ENCODE measurements around the gene ITGBL1.

Gene ITGBL1

DNA sequence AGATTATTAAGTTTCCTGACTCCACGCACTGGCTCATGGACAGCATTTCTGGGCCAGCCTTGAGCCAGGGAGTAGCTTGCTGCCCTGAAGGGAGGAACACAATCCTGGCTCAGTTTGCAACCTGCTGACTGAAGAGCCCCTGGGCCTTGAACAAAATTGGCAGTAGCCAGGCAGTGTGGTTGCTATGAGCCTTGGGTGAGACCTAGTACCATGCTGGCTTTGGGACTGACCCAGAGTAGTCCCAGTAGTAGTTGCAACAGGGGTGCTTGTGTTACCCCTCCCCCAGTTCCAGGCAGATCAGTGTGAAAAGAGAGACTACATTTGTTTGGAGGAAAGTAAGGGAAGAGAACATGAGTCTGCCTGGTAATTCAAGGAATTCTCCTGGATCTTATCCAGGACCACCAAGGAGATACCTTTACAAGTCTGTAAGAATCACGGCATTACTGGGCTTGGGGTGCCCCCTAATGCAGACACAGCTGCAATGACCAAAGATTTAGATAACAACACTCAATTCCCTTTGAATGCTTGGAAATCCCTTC, 22.0 kb downstream of the ITGBL1 start:
- no peaks in the 10 kb centered on the region for H3K27me3 ChIP-seq (replicated peaks; ENCODE audit: insufficient read depth, low read length)

DNA sequence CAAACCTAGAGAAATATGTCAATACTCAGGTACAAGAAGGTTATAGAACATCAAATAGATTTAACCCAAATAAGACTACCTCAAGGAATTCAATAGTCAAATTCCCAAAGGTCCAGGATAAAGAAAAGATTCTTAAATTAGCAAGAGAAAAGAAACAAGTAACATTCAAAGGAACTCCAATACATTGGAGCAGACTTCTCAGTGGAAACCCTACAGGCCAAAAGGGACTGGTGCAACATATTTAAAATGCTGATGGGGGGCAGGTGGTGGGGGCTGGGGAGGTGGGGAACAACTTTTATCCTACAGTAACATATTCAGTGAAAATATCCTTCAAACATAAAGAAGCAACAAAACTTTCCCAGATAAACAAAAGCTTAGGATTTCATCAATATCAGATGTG, 23.1 kb downstream of the ITGBL1 start:
- no peaks in the 10 kb centered on the region for H3K27me3 ChIP-seq (replicated peaks; ENCODE audit: insufficient read depth, low read length)
- no peaks in the 10 kb centered on the region for H3K9me2 ChIP-seq (replicated peaks; ENCODE audit: insufficient read depth, low read length)
- no peak for DNase-seq
- no peaks in the 10 kb centered on the region for H4K20me1 ChIP-seq (ENCODE audit: insufficient read depth, low read length)
- H3K4me3 ChIP-seq (ENCODE audit: low read length), result no peak overlapping the region
- H3K9me3 ChIP-seq (replicated peaks; ENCODE audit: insufficient read depth, low read length), result no peaks in the 10 kb centered on the region
- no peak overlapping the region for H3K4me2 ChIP-seq (ENCODE audit: low read depth, low read length)
- H3K4me1 ChIP-seq (ENCODE audit: low read length), result no peaks in the 10 kb centered on the region
- no peaks in the 10 kb centered on the region for H3K79me2 ChIP-seq (ENCODE audit: low read length)
- H2AFZ ChIP-seq (ENCODE audit: low read length), result no peak overlapping the region
- H3K27ac ChIP-seq (ENCODE audit: low read length), result no peak overlapping the region
- H3K36me3 ChIP-seq (replicated peaks; ENCODE audit: insufficient read depth, low read length), result no peaks in the 10 kb centered on the region
- no peak for TF ChIP-seq EZH2 (optimal IDR thresholded peaks at IDR 0.05; ENCODE audit: low read depth, low read length)
- TF ChIP-seq, protein P1, sequence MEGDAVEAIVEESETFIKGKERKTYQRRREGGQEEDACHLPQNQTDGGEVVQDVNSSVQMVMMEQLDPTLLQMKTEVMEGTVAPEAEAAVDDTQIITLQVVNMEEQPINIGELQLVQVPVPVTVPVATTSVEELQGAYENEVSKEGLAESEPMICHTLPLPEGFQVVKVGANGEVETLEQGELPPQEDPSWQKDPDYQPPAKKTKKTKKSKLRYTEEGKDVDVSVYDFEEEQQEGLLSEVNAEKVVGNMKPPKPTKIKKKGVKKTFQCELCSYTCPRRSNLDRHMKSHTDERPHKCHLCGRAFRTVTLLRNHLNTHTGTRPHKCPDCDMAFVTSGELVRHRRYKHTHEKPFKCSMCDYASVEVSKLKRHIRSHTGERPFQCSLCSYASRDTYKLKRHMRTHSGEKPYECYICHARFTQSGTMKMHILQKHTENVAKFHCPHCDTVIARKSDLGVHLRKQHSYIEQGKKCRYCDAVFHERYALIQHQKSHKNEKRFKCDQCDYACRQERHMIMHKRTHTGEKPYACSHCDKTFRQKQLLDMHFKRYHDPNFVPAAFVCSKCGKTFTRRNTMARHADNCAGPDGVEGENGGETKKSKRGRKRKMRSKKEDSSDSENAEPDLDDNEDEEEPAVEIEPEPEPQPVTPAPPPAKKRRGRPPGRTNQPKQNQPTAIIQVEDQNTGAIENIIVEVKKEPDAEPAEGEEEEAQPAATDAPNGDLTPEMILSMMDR (IDR thresholded peaks at IDR 0.05; ENCODE audit: low read length), result no peak
- no peak for TF ChIP-seq EZH2phosphoT487 (IDR thresholded peaks at IDR 0.05; ENCODE audit: low read length)
- H3F3A ChIP-seq (ENCODE audit: insufficient read depth, low read length), result no peaks in the 10 kb centered on the region
- H3K9ac ChIP-seq (ENCODE audit: low read length), result no peak overlapping the region

More for the DNA sequence above, 22.0 kb downstream of the ITGBL1 start:
- H2AFZ ChIP-seq (ENCODE audit: low read length), result no peak overlapping the region
- no peaks in the 10 kb centered on the region for H3F3A ChIP-seq (ENCODE audit: insufficient read depth, low read length)
- no peaks in the 10 kb centered on the region for H3K4me1 ChIP-seq (ENCODE audit: low read length)
- no peak overlapping the region for H3K4me3 ChIP-seq (ENCODE audit: low read length)
- no peaks in the 10 kb centered on the region for H3K36me3 ChIP-seq (replicated peaks; ENCODE audit: insufficient read depth, low read length)
- no peak overlapping the region for H3K4me2 ChIP-seq (ENCODE audit: low read depth, low read length)
- H4K20me1 ChIP-seq (ENCODE audit: insufficient read depth, low read length), result no peaks in the 10 kb centered on the region
- H3K9ac ChIP-seq (ENCODE audit: low read length), result no peak overlapping the region
- no peak overlapping the region for H3K27ac ChIP-seq (ENCODE audit: low read length)
- no peaks in the 10 kb centered on the region for H3K9me2 ChIP-seq (replicated peaks; ENCODE audit: insufficient read depth, low read length)
- TF ChIP-seq, protein P1 (IDR thresholded peaks at IDR 0.05; ENCODE audit: low read length), result peak; percentile 19
- no peak for TF ChIP-seq EZH2 (optimal IDR thresholded peaks at IDR 0.05; ENCODE audit: low read depth, low read length)
- no peaks in the 10 kb centered on the region for H3K79me2 ChIP-seq (ENCODE audit: low read length)
- DNase-seq, result no peak
- no peaks in the 10 kb centered on the region for H3K9me3 ChIP-seq (replicated peaks; ENCODE audit: insufficient read depth, low read length)

DNA sequence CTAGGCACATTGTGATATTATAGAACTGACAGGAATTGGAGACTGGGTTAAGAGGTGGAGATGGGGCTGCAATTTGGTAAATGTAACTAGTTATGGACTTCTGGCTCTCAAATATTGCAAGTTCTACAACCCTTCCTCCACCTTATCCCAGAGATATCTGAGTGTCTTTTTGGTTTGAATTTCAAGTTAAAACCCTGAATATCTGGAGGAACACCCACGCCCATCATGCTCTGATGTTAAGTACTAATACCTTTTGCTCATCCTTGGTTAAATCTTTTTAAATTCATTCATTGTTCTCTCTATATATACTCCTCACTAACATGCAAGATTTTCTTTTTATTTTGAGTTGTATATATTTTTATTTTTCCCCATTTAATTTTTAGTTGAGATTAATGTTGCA, 28.9 kb downstream of the ITGBL1 start:
- H2AFZ ChIP-seq (ENCODE audit: low read length), result no peak overlapping the region
- no peaks in the 10 kb centered on the region for H3K4me1 ChIP-seq (ENCODE audit: low read length)
- H3K27ac ChIP-seq (ENCODE audit: low read length), result no peak overlapping the region
- H3K27me3 ChIP-seq (replicated peaks; ENCODE audit: insufficient read depth, low read length), result no peaks in the 10 kb centered on the region
- TF ChIP-seq, protein P1 (IDR thresholded peaks at IDR 0.05; ENCODE audit: low read length), result no peak
- TF ChIP-seq EZH2phosphoT487 (IDR thresholded peaks at IDR 0.05; ENCODE audit: low read length) (no peak), EZH2 (optimal IDR thresholded peaks at IDR 0.05; ENCODE audit: low read depth, low read length) (no peak)
- H3K4me2 ChIP-seq (ENCODE audit: low read depth, low read length), result no peak overlapping the region
- no peaks in the 10 kb centered on the region for H4K20me1 ChIP-seq (ENCODE audit: insufficient read depth, low read length)
- H3K79me2 ChIP-seq (ENCODE audit: low read length), result no peaks in the 10 kb centered on the region
- no peaks in the 10 kb centered on the region for H3K9me2 ChIP-seq (replicated peaks; ENCODE audit: insufficient read depth, low read length)
- DNase-seq, result no peak
- no peak overlapping the region for H3K9ac ChIP-seq (ENCODE audit: low read length)
- H3K4me3 ChIP-seq (ENCODE audit: low read length), result no peak overlapping the region
- no peaks in the 10 kb centered on the region for H3K36me3 ChIP-seq (replicated peaks; ENCODE audit: insufficient read depth, low read length)
- no peaks in the 10 kb centered on the region for H3F3A ChIP-seq (ENCODE audit: insufficient read depth, low read length)
- no peaks in the 10 kb centered on the region for H3K9me3 ChIP-seq (replicated peaks; ENCODE audit: insufficient read depth, low read length)

All from MM.1S (cell line).